Measurements from ENCODE around the gene TMCC1.

DNA sequence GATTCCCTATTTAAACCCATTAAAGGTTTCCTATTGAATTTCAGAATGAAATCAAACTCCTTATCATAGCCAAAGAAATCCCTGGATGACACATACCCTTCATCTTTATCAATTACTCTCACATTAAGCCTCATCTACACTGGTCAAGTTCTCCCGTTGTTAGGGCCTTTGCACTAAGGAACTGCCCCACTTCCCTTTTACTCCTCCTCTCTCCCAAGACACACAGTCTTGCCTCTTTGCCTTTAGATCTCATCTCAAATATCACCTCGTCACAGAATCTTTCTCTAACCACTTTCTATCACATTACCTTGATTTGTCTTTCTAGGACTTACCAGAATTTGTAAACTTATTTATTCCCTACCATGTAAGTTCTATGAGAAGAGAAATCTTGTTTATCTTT lies 117.6 kb downstream of the TMCC1 start:
- TF ChIP-seq POLR2AphosphoS5 (IDR thresholded peaks at IDR 0.05; ENCODE audit: low read depth, low read length) (no peak), SIN3A (IDR thresholded peaks at IDR 0.05; ENCODE audit: borderline replicate concordance, insufficient read depth, low read length) (no peak), TAF1 (IDR thresholded peaks at IDR 0.05; ENCODE audit: borderline replicate concordance, insufficient read depth, low read length) (no peak)
- TF ChIP-seq, protein P1, sequence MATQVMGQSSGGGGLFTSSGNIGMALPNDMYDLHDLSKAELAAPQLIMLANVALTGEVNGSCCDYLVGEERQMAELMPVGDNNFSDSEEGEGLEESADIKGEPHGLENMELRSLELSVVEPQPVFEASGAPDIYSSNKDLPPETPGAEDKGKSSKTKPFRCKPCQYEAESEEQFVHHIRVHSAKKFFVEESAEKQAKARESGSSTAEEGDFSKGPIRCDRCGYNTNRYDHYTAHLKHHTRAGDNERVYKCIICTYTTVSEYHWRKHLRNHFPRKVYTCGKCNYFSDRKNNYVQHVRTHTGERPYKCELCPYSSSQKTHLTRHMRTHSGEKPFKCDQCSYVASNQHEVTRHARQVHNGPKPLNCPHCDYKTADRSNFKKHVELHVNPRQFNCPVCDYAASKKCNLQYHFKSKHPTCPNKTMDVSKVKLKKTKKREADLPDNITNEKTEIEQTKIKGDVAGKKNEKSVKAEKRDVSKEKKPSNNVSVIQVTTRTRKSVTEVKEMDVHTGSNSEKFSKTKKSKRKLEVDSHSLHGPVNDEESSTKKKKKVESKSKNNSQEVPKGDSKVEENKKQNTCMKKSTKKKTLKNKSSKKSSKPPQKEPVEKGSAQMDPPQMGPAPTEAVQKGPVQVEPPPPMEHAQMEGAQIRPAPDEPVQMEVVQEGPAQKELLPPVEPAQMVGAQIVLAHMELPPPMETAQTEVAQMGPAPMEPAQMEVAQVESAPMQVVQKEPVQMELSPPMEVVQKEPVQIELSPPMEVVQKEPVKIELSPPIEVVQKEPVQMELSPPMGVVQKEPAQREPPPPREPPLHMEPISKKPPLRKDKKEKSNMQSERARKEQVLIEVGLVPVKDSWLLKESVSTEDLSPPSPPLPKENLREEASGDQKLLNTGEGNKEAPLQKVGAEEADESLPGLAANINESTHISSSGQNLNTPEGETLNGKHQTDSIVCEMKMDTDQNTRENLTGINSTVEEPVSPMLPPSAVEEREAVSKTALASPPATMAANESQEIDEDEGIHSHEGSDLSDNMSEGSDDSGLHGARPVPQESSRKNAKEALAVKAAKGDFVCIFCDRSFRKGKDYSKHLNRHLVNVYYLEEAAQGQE (IDR thresholded peaks at IDR 0.05; ENCODE audit: insufficient read depth in 1 of 2, low read depth in 2 of 2, low read length in 2 of 2): no peak
